Measurements from ENCODE around the gene LTBP1. TPM values are rescaled to one million over a fixed set of nuclear protein-coding genes. Genes with fewer than 3 reads are reported as not detected.

The LTBP1 gene
- total and polyA plus RNA-seq, 10 of the 15 experiments (the other 5 are each of a cell fraction or from before 2014, with no cell fraction given), result 0.01 to 0.28 (median 0.12) TPM; not detected in 2

DNA sequence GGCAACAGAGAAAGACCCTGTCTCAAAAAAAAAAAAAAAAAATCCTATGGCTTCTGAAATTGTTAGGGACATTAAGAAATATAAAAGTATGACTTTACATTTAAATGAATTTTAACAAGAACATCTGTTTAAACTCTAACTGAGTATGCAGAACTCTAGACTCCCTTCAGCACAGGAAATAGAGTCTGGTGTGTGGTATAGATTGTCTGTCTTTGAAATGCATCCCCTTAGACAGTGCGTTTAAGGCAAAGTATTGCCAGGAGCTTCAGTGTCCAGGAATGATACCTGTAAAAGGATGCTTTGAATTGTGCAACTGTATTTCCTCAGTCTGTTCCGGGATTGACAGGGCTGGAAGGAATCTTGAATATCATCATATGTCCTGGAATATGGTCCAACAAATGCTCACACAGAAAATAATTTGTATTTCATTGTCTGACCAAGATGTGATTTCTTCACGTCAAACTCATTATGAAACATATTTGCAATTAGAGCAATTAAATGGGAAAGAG lies 396.7 kb downstream of the LTBP1 start (continued):
- TF ChIP-seq, protein P1, sequence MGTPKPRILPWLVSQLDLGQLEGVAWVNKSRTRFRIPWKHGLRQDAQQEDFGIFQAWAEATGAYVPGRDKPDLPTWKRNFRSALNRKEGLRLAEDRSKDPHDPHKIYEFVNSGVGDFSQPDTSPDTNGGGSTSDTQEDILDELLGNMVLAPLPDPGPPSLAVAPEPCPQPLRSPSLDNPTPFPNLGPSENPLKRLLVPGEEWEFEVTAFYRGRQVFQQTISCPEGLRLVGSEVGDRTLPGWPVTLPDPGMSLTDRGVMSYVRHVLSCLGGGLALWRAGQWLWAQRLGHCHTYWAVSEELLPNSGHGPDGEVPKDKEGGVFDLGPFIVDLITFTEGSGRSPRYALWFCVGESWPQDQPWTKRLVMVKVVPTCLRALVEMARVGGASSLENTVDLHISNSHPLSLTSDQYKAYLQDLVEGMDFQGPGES (IDR thresholded peaks at IDR 0.05), result no peak
- TF ChIP-seq MYB (IDR thresholded peaks at IDR 0.05; ENCODE audit: borderline replicate concordance, low read depth, low read length) (no peak), TCF7 (IDR thresholded peaks at IDR 0.05; ENCODE audit: borderline replicate concordance) (no peak), SMARCA5 (IDR thresholded peaks at IDR 0.05) (no peak), ZZZ3 (IDR thresholded peaks at IDR 0.05; ENCODE audit: control insufficient read depth, insufficient read length, low read depth) (no peak), HDAC6 (IDR thresholded peaks at IDR 0.05; ENCODE audit: unreplicated experiment) (no peak), CBFB (IDR thresholded peaks at IDR 0.05; ENCODE audit: low read depth) (no peak)
- TF ChIP-seq, protein P2, sequence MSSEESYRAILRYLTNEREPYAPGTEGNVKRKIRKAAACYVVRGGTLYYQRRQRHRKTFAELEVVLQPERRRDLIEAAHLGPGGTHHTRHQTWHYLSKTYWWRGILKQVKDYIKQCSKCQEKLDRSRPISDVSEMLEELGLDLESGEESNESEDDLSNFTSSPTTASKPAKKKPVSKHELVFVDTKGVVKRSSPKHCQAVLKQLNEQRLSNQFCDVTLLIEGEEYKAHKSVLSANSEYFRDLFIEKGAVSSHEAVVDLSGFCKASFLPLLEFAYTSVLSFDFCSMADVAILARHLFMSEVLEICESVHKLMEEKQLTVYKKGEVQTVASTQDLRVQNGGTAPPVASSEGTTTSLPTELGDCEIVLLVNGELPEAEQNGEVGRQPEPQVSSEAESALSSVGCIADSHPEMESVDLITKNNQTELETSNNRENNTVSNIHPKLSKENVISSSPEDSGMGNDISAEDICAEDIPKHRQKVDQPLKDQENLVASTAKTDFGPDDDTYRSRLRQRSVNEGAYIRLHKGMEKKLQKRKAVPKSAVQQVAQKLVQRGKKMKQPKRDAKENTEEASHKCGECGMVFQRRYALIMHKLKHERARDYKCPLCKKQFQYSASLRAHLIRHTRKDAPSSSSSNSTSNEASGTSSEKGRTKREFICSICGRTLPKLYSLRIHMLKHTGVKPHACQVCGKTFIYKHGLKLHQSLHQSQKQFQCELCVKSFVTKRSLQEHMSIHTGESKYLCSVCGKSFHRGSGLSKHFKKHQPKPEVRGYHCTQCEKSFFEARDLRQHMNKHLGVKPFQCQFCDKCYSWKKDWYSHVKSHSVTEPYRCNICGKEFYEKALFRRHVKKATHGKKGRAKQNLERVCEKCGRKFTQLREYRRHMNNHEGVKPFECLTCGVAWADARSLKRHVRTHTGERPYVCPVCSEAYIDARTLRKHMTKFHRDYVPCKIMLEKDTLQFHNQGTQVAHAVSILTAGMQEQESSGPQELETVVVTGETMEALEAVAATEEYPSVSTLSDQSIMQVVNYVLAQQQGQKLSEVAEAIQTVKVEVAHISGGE (CRISPR knock-in tag; IDR thresholded peaks at IDR 0.05), result no peak

DNA sequence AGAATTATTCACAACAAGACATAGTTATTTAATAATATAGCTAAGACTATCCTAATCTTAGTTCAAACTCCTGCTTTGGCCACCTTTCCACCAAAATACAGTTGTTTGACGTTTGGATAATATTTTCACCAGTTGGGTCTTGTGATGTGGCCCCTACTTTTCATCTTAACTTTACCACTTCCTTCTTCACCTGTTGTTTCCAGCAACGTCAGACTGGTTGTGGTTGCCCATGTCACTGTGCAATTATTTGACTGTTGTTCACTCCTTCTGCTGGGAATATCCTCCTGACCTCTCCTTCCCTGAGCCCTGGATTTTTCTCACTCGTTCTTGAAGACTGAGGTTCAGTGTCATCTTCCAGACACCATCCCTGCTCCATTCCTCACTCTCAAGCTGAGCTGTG lies 397.5 kb downstream of the LTBP1 start:
- Histone ChIP-seq H3K79me2 (ENCODE audit: control insufficient read depth, insufficient read depth, low read length) (no peaks in the 10 kb centered on the region), H3K4me1 (ENCODE audit: control insufficient read depth, insufficient read depth, low read length) (no peaks in the 10 kb centered on the region), H3K36me3 (ENCODE audit: control insufficient read depth in 2 of 2, insufficient read depth in 2 of 2, low read length in 1 of 2) (no peaks in the 10 kb centered on the region), H3K9me3 (replicated peaks; ENCODE audit: control insufficient read depth, insufficient read depth, low read length) (no peaks in the 10 kb centered on the region), H3K27ac (ENCODE audit: control insufficient read depth, insufficient read depth) (no peak overlapping the region), H4K20me1 (ENCODE audit: control insufficient read depth, insufficient read depth) (no peaks in the 10 kb centered on the region), H3K27me3 (replicated peaks in 1 of 2; ENCODE audit: control insufficient read depth in 2 of 2, insufficient read depth in 2 of 2, low read length in 1 of 2) (no peaks in the 10 kb centered on the region), H3K9ac (ENCODE audit: control insufficient read depth, insufficient read depth, low read length) (no peak overlapping the region), H3K4me2 (ENCODE audit: control insufficient read depth, insufficient read depth) (no peak overlapping the region), H2AFZ (ENCODE audit: control insufficient read depth, low read depth, low read length) (no peak overlapping the region), H3K4me3 (no peak overlapping the region)
- ChIA-PET SMC1A (ENCODE audit: uncharacterized antibody, unreplicated experiment) (interaction anchor here (1.1 to 1.3 kb wide), 2 partner anchors 15 to 239 kb away, joined by 3 read pairs; no protein-coding TSS in a partner anchor), RAD21 (ENCODE audit: unreplicated experiment) (interaction anchor here (0.5 to 0.6 kb wide), 2 partner anchors 9 to 74 kb away, joined by 3 to 4 read pairs; no protein-coding TSS in a partner anchor), POLR2A (no interaction called here), CTCF (no interaction called here)
- TF ChIP-seq RELA (IDR thresholded peaks at IDR 0.05; ENCODE audit: borderline replicate concordance, partially characterized antibody), result no peak
- TF ChIP-seq, protein P3, sequence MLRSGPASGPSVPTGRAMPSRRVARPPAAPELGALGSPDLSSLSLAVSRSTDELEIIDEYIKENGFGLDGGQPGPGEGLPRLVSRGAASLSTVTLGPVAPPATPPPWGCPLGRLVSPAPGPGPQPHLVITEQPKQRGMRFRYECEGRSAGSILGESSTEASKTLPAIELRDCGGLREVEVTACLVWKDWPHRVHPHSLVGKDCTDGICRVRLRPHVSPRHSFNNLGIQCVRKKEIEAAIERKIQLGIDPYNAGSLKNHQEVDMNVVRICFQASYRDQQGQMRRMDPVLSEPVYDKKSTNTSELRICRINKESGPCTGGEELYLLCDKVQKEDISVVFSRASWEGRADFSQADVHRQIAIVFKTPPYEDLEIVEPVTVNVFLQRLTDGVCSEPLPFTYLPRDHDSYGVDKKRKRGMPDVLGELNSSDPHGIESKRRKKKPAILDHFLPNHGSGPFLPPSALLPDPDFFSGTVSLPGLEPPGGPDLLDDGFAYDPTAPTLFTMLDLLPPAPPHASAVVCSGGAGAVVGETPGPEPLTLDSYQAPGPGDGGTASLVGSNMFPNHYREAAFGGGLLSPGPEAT (IDR thresholded peaks at IDR 0.05; ENCODE audit: low read depth), result no peak
- no peak for TF ChIP-seq HCFC1 (IDR thresholded peaks at IDR 0.05; ENCODE audit: low read length)
- TF ChIP-seq SREBF1 (IDR thresholded peaks at IDR 0.05; ENCODE audit: low read length), result no peak
- TF ChIP-seq NR2C1 (IDR thresholded peaks at IDR 0.05), result no peak
- TF ChIP-seq LARP7 (IDR thresholded peaks at IDR 0.05), result no peak
- intact Hi-C loops (cut with micrococcal nuclease; ENCODE audit: unreplicated experiment) (no loop called here), in situ Hi-C loops (cut with MboI) (no loop called here)
- ATAC-seq, result no peak
- 1% methylated on average over 3 of the region's 3 CpGs for WGBS (ENCODE audit: insufficient coverage, insufficient replicate concordance, low lambda C conversion rate, missing lambda C conversion rate)
- BruUV-seq (replicated peaks), result no TSS peak
- FAIRE-seq, result no peak
- no peak for DNase-seq (ENCODE audit: low read depth, low spot score)

Data from GM12878 (cell line).